Astrocyte (in vitro differentiated cells and primary cell): ENCODE measurements around the gene SMC1B.

Experiments
- CTCF ChIP-seq: IDR thresholded peaks from 2 replicates; pipeline ENCODE4 v1.5.1; 2011; ENCODE audit warnings: low read depth, mild to moderate bottlenecking, inconsistent platforms, low read length, moderate library complexity; ENCODE audit not compliant: insufficient read depth
- EZH2 ChIP-seq: IDR thresholded peaks from 2 replicates; pipeline ENCODE4 v1.6.1; 2012; ENCODE audit warnings: mild to moderate bottlenecking, low read length, inconsistent platforms; ENCODE audit not compliant: insufficient read depth

DNA sequence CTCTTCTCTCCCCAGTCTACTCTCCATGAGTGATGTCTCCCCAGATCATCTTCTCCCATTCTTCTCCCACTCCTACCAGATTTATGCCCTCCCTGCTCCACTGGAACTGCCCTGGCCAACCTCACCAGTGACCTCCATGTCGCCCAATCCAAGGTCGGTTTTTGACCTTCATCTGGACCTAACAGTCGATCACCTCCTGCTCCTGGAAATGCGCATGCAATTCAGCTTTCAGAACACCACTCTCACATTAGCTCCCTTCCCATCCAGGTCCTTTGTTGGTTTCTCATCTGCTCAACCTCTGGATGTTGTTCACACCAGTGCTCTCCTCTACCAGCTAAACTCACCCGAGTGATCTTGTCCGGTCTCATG, 5.4 kb upstream of the SMC1B start:
- no peak for TF ChIP-seq EZH2
- TF ChIP-seq CTCF = no peak
